Spinal cord (tissue), 10 donors: ENCODE measurements around the gene PSG7. TPM values are rescaled to one million over a fixed set of nuclear protein-coding genes. Genes with fewer than 3 reads are reported as not detected.
"Not testable (repeated sequence)": the region's sequence is repeated elsewhere in the genome, so short reads cannot be mapped to it uniquely, and the experiment has no call there.

Source experiments
- DNase-seq, 6 donors: peaks; one replicate each; pipeline versions ENCODE4 v3.0.0 to v3.0.0-alpha.2; 2013 to 2015; ENCODE audit warnings: low spot score in 6 of 6, low read depth in 4 of 6
- H3K27ac ChIP-seq: one replicate; pipeline ENCODE4 v1.5.1; 2013; ENCODE audit warnings: low read depth, low read length, control low read depth
- H3K27me3 ChIP-seq: one replicate; pipeline ENCODE4 v1.6.1; 2013; ENCODE audit warnings: low read length; ENCODE audit not compliant: control insufficient read depth, insufficient read depth
- H3K36me3 ChIP-seq: one replicate; pipeline ENCODE4 v1.6.1; 2013; ENCODE audit warnings: low read length; ENCODE audit not compliant: control insufficient read depth, insufficient read depth
- H3K4me1 ChIP-seq: one replicate; pipeline ENCODE4 v1.6.1; 2013; ENCODE audit warnings: low read length; ENCODE audit not compliant: control insufficient read depth, insufficient read depth
- H3K4me3 ChIP-seq: one replicate; pipeline ENCODE4 v1.5.1; 2013; ENCODE audit warnings: low read depth, low read length, control low read depth
- H3K9me3 ChIP-seq: one replicate; pipeline ENCODE4 v1.6.1; 2013; ENCODE audit warnings: low read length; ENCODE audit not compliant: control insufficient read depth, insufficient read depth
- WGBS: methylation state at CpG from one replicate; pipeline ENCODE4 v1.1.5; 2013; ENCODE audit warnings: missing lambda C conversion rate; ENCODE audit not compliant: insufficient coverage; 5-methylcytosine and 5-hydroxymethylcytosine counted together
- polyA plus RNA-seq, 2 donors: library from polyadenylated mRNA; unstranded; fragments of 120-200 nt; gene quantifications; one replicate each; pipeline ENCODE4 v1.2.1, GENCODE V29; 2013; ENCODE audit not compliant: insufficient read length in 2 of 2
- total RNA-seq, 2 donors: library from RNA; depleted of rRNA in 1 of 2; stranded (reverse); fragments of 120-200 nt in 1 of 2; fragments of >200 nt in 1 of 2; gene quantifications; one replicate each; pipeline versions ENCODE4 v1.2.3 to v1.2.4, GENCODE V29; 2013 to 2014
- donor health status: healthy.

Gene PSG7
- total and polyA plus RNA-seq, 4 donors: 1.0 TPM; not detected in 3

DNA sequence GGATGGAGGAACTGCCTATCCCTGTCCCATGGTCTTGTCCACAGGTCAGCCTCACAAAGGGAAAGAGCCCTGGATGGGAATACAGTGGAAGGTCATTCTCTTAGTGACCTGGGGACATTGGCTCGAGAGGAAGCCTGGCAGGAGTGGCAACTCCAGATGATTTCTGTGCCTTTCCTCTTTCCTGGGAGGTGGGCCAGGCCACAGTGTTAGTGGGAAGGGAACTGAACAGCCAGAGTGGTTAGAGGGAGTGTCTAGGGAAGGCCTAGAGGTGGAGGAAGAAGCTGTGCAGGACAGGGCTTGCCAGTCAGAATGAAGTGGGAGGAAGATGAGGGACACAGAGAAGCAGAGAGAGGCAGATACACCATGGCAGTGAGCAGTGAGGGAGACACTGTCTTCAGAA lies 61.1 kb downstream of the PSG7 start:
- WGBS: 46% methylated on average over 1 of the region's 1 CpG
- not testable (repeated sequence) for DNase-seq

DNA sequence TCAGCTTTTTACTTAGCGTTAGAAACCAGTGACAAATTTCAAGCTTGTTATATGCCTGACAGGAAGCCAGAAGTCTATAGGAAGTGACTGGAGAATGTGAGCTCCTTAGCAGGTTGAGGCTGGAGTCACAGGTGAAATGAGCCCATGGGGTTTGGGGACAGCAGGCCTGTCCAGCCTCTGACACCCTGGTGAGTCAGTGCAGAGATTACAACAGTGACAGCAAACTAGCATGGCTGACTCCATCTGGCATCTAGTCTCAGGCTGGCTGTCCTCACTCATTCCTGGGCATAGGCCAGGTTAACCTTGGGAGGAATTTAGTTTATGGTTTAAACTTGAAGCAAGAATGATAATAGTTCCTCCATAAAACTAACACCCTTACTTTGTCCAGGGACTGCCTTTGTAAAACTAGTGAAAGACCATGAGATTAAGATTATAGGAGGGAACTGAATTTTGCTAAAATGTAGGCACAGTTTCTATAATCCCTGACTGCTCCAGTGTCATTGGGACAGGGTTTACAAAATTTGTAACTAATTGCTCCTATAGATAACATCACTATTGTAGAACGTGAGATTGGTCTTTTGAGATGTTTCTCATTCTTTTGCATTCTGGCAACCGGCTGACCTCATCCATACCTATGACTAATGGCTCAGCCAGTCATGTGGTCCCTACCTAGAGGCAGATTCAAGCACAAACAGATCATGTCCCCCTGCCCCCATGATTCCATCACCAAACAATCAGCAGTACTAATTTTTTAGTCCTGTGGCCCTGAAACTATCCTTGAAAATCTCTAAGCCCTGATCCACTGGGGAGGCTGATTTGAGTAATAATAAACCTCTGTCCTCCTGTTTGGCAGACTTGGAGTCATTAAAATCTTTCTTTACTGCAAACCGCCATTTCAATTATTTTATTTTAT lies 61.9 kb downstream of the PSG7 start:
- 100% methylated on average over 1 of the region's 4 CpGs for WGBS
- H3K4me1 ChIP-seq, H3K4me3 ChIP-seq, H3K27ac ChIP-seq, H3K36me3 ChIP-seq, DNase-seq, H3K27me3 ChIP-seq, H3K9me3 ChIP-seq: not testable (repeated sequence)

More for the DNA sequence above, 61.1 kb downstream of the PSG7 start:
- not testable (repeated sequence) for H3K9me3 ChIP-seq, H3K27ac ChIP-seq, H3K4me1 ChIP-seq, H3K36me3 ChIP-seq, H3K27me3 ChIP-seq, H3K4me3 ChIP-seq

DNA sequence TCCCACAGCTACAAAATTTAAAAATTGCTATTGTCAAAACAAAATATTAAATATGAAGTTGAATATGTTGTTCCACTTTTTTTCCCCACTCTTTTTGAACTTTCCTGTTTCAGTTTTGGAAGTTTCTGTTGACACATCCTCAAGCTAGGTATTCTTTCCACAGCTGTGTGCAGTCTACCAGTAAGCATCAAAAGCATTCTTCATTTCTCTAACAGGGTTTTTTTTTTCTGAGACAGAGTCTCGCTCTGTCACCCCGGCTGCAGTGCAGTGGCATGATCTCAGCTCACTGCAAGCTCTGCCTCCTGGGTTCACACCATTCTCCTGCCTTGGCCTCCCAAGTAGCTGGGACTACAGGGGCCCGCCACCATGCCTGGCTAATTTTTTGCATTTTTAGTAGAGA lies 62.9 kb downstream of the PSG7 start:
- not testable (repeated sequence) for DNase-seq, H3K4me3 ChIP-seq, H3K27me3 ChIP-seq, H3K36me3 ChIP-seq, H3K4me1 ChIP-seq, H3K27ac ChIP-seq, H3K9me3 ChIP-seq
- WGBS: 95% methylated on average over 3 of the region's 3 CpGs

Other genes with a start within 250 kb of the PSG7 start
- gene PSG3, start 196.7 kb downstream of the PSG7 start, total RNA-seq: under 1 TPM in 1 of 2 donors, not detected in 1; 0.83 TPM
- gene PSG3, start 196.7 kb downstream of the PSG7 start, polyA plus RNA-seq: under 1 TPM; 0.17 to 0.55 TPM
- under 1 TPM in 1 of 2 donors, not detected in 1; 0.06 TPM for gene PSG8, start 171.5 kb downstream of the PSG7 start, total RNA-seq
- gene PSG8, start 171.5 kb downstream of the PSG7 start, polyA plus RNA-seq: under 1 TPM in 1 of 2 donors, not detected in 1; 0.13 TPM
- gene PSG1, start 57.5 kb downstream of the PSG7 start, total RNA-seq: under 1 TPM in 1 of 2 donors, not detected in 1; 0.61 TPM
- gene PSG1, start 57.5 kb downstream of the PSG7 start, polyA plus RNA-seq: under 1 TPM in 1 of 2 donors, not detected in 1; 0.33 TPM
- gene PSG6, start 19.3 kb downstream of the PSG7 start, total RNA-seq: under 1 TPM in 1 of 2 donors, not detected in 1; 0.28 TPM
- under 1 TPM in 1 of 2 donors, not detected in 1; 0.12 TPM for gene PSG6, start 19.3 kb downstream of the PSG7 start, polyA plus RNA-seq
- under 1 TPM in 1 of 2 donors, not detected in 1; 0.55 TPM for gene PSG11, start 89.3 kb upstream of the PSG7 start, total RNA-seq
- under 1 TPM in 1 of 2 donors, not detected in 1; 0.36 TPM for gene PSG11, start 89.3 kb upstream of the PSG7 start, polyA plus RNA-seq
- under 1 TPM in 1 of 2 donors, not detected in 1; 0.44 TPM for gene PSG2, start 145.5 kb upstream of the PSG7 start, total RNA-seq
- gene PSG2, start 145.5 kb upstream of the PSG7 start, polyA plus RNA-seq: under 1 TPM; 0.23 to 0.71 TPM
- under 1 TPM in 1 of 2 donors, not detected in 1; 0.50 TPM for gene PSG5, start 249.3 kb upstream of the PSG7 start, total RNA-seq
- gene PSG5, start 249.3 kb upstream of the PSG7 start, polyA plus RNA-seq: under 1 TPM; 0.35 to 0.51 TPM